Stimulated activated CD4-positive, alpha-beta T cell treated with anti-CD3 and anti-CD28 coated beads, Interleukin-1b, Interleukin-23, amount 100 ng/mL, for 48 hours (primary cell): Measurements from ENCODE around the gene ANXA9.
A peak's percentile ranks its signal among the peaks of the same experiment; 100 is the strongest.

Experiments used
- DNase-seq: peaks from one replicate; pipeline ENCODE4 v3.0.0-alpha.2; 2020

Gene ANXA9

GRCh38 chr1:150981805-150982712, at the start of gene ANXA9:
TSS of gene ANXA9 (plus strand) at chr1:150982292. CDS start at chr1:150983106, 814 bp downstream.
- no peak for DNase-seq

- DNase-seq, result no peak
These were observed 37.2 kb upstream of the ANXA9 start for GRCh38 chr1:150944856-150945255.

- no peak for DNase-seq
These were observed 27.4 kb upstream of the ANXA9 start for GRCh38 chr1:150954708-150955107.

- DNase-seq, result no peak
These were observed 26.8 kb upstream of the ANXA9 start for GRCh38 chr1:150955280-150955679.

- DNase-seq, result no peak
These were observed 24.4 kb upstream of the ANXA9 start for GRCh38 chr1:150957666-150958065.

GRCh38 chr1:150960646-150961045, 21.4 kb upstream of the ANXA9 start:
- no peak for DNase-seq

GRCh38 chr1:150961756-150962155, 20.3 kb upstream of the ANXA9 start:
- DNase-seq, result no peak

GRCh38 chr1:150963321-150964163, 18.6 kb upstream of the ANXA9 start:
- DNase-seq, result no peak

- DNase-seq, result no peak
These were observed 18.0 kb upstream of the ANXA9 start for GRCh38 chr1:150964164-150964489.

GRCh38 chr1:150965605-150966004, 16.5 kb upstream of the ANXA9 start:
- DNase-seq, result no peak

GRCh38 chr1:150966011-150966410, 16.1 kb upstream of the ANXA9 start:
- DNase-seq, result no peak

- DNase-seq, result no peak
These were observed 14.2 kb upstream of the ANXA9 start for GRCh38 chr1:150967936-150968335.

- DNase-seq, result no peak
These were observed 13.6 kb upstream of the ANXA9 start for GRCh38 chr1:150968491-150968890.

GRCh38 chr1:150969626-150970025, 12.5 kb upstream of the ANXA9 start:
- DNase-seq, result no peak

GRCh38 chr1:150970808-150971582, 11.1 kb upstream of the ANXA9 start:
- no peak for DNase-seq

- no peak for DNase-seq
These were observed 10.3 kb upstream of the ANXA9 start for GRCh38 chr1:150971583-150972416.

- DNase-seq, result no peak
These were observed 9.6 kb upstream of the ANXA9 start for GRCh38 chr1:150972417-150972940.

GRCh38 chr1:150973258-150973835, 8.7 kb upstream of the ANXA9 start:
- DNase-seq, result no peak

- peak; percentile 43 for DNase-seq
These were observed 8.1 kb upstream of the ANXA9 start for GRCh38 chr1:150973836-150974579.

- DNase-seq, result peak; percentile 71
These were observed 7.3 kb upstream of the ANXA9 start, which contains the start of gene CERS2 for GRCh38 chr1:150974580-150975478. TSS of gene CERS2 (minus strand) at chr1:150974835. CDS start at chr1:150969090, 5,745 bp downstream.
